ENCODE data around the gene EEF1AKMT3. TPM values are rescaled to one million over a fixed set of nuclear protein-coding genes. Genes with fewer than 3 reads are reported as not detected.

The EEF1AKMT3 gene
- total RNA-seq, 2 donors from 2014 or later = 4.0 to 6.6 TPM

- DNase-seq (no peak), ATAC-seq (no peak)
- H3K9me3 ChIP-seq (ENCODE audit: control insufficient read depth, low read length, poor library complexity, severe bottlenecking) = no peaks in the 10 kb centered on the region
- peaks cover 5% of the 10 kb centered on the region for H3K27me3 Mint-ChIP-seq
- H3K4me1 Mint-ChIP-seq = peaks cover 40% of the 10 kb centered on the region
- peak overlapping the region; percentile 90 for H3K27ac Mint-ChIP-seq
- H3K4me3 Mint-ChIP-seq = peak overlapping the region; percentile 15
- no peaks in the 10 kb centered on the region for H3K36me3 Mint-ChIP-seq (ENCODE audit: low read depth)
Observed at GRCh38 chr12:57758552-57759359, 13.7 kb upstream of the EEF1AKMT3 start.

GRCh38 chr12:57759360-57759980 is 12.9 kb upstream of the EEF1AKMT3 start:
- H3K9me3 ChIP-seq (ENCODE audit: control insufficient read depth, low read length, poor library complexity, severe bottlenecking) = no peaks in the 10 kb centered on the region
- H3K4me3 Mint-ChIP-seq = peak overlapping the region; percentile 52
- peaks cover 38% of the 10 kb centered on the region for H3K4me1 Mint-ChIP-seq
- no peaks in the 10 kb centered on the region for H3K36me3 Mint-ChIP-seq (ENCODE audit: low read depth)
- peak; percentile 24 for ATAC-seq
- no peak for DNase-seq
- peaks cover 11% of the 10 kb centered on the region for H3K27me3 Mint-ChIP-seq
- H3K27ac Mint-ChIP-seq = peak overlapping the region; percentile 90

GRCh38 chr12:57760347-57760982 is 11.9 kb upstream of the EEF1AKMT3 start:
- no peak overlapping the region for H3K27ac Mint-ChIP-seq
- ATAC-seq = no peak

GRCh38 chr12:57761391-57761998 is 10.9 kb upstream of the EEF1AKMT3 start:
- no peaks in the 10 kb centered on the region for H3K9me3 ChIP-seq (ENCODE audit: control insufficient read depth, low read length, poor library complexity, severe bottlenecking)
- H3K4me1 Mint-ChIP-seq = peaks cover 43% of the 10 kb centered on the region
- no peak overlapping the region for H3K27ac Mint-ChIP-seq
- H3K4me3 Mint-ChIP-seq = no peak overlapping the region
- DNase-seq (no peak), ATAC-seq (no peak)
- H3K27me3 Mint-ChIP-seq = peaks cover 14% of the 10 kb centered on the region
- no peaks in the 10 kb centered on the region for H3K36me3 Mint-ChIP-seq (ENCODE audit: low read depth)

More at GRCh38 chr12:57760347-57760982, 11.9 kb upstream of the EEF1AKMT3 start:
- Mint-ChIP-seq H3K27me3 (peaks cover 12% of the 10 kb centered on the region), H3K36me3 (ENCODE audit: low read depth) (no peaks in the 10 kb centered on the region), H3K4me3 (no peak overlapping the region), H3K4me1 (peaks cover 43% of the 10 kb centered on the region)
- H3K9me3 ChIP-seq (ENCODE audit: control insufficient read depth, low read length, poor library complexity, severe bottlenecking) = no peaks in the 10 kb centered on the region
- DNase-seq = no peak

- no peaks in the 10 kb centered on the region for H3K9me3 ChIP-seq (ENCODE audit: control insufficient read depth, low read length, poor library complexity, severe bottlenecking)
- Mint-ChIP-seq H3K4me3 (no peak overlapping the region), H3K4me1 (peaks cover 39% of the 10 kb centered on the region), H3K27me3 (peaks cover 19% of the 10 kb centered on the region), H3K36me3 (ENCODE audit: low read depth) (no peaks in the 10 kb centered on the region), H3K27ac (no peak overlapping the region)
- ATAC-seq (no peak), DNase-seq (no peak)
Observed at GRCh38 chr12:57762463-57762862, 10.0 kb upstream of the EEF1AKMT3 start.

GRCh38 chr12:57763881-57764661 is 8.3 kb upstream of the EEF1AKMT3 start:
- Mint-ChIP-seq H3K36me3 (ENCODE audit: low read depth) (no peaks in the 10 kb centered on the region), H3K27ac (peak overlapping the region; percentile 86), H3K27me3 (peaks cover 19% of the 10 kb centered on the region), H3K4me3 (peak overlapping the region; percentile 92), H3K4me1 (peaks cover 36% of the 10 kb centered on the region)
- no peaks in the 10 kb centered on the region for H3K9me3 ChIP-seq (ENCODE audit: control insufficient read depth, low read length, poor library complexity, severe bottlenecking)
- ATAC-seq (no peak), DNase-seq (no peak)

GRCh38 chr12:57764662-57765002 is 7.8 kb upstream of the EEF1AKMT3 start:
- H3K27ac Mint-ChIP-seq = no peak overlapping the region
- H3K9me3 ChIP-seq (ENCODE audit: control insufficient read depth, low read length, poor library complexity, severe bottlenecking) = no peaks in the 10 kb centered on the region
- ATAC-seq (peak; percentile 30), DNase-seq (no peak)
- H3K36me3 Mint-ChIP-seq (ENCODE audit: low read depth) = no peaks in the 10 kb centered on the region
- peaks cover 31% of the 10 kb centered on the region for H3K4me1 Mint-ChIP-seq
- peaks cover 19% of the 10 kb centered on the region for H3K27me3 Mint-ChIP-seq
- peak overlapping the region; percentile 92 for H3K4me3 Mint-ChIP-seq

GRCh38 chr12:57765003-57765697 is 7.3 kb upstream of the EEF1AKMT3 start:
- H3K27me3 Mint-ChIP-seq = peaks cover 19% of the 10 kb centered on the region
- peak; percentile 41 to 50 (median 46) for DNase-seq
- ATAC-seq = peak; percentile 83
- peaks cover 3% of the 10 kb centered on the region for H3K36me3 Mint-ChIP-seq (ENCODE audit: low read depth)
- peak overlapping the region; percentile 75 for H3K27ac Mint-ChIP-seq
- no peaks in the 10 kb centered on the region for H3K9me3 ChIP-seq (ENCODE audit: control insufficient read depth, low read length, poor library complexity, severe bottlenecking)
- H3K4me1 Mint-ChIP-seq = peaks cover 33% of the 10 kb centered on the region
- peak overlapping the region; percentile 92 for H3K4me3 Mint-ChIP-seq

- H3K27me3 Mint-ChIP-seq = peaks cover 19% of the 10 kb centered on the region
- peaks cover 33% of the 10 kb centered on the region for H3K4me1 Mint-ChIP-seq
- peak; percentile 21 for ATAC-seq
- no peak for DNase-seq
- H3K9me3 ChIP-seq (ENCODE audit: control insufficient read depth, low read length, poor library complexity, severe bottlenecking) = no peaks in the 10 kb centered on the region
- H3K27ac Mint-ChIP-seq = peak overlapping the region; percentile 75
- peak overlapping the region; percentile 92 for H3K4me3 Mint-ChIP-seq
- H3K36me3 Mint-ChIP-seq (ENCODE audit: low read depth) = peaks cover 3% of the 10 kb centered on the region
Observed at GRCh38 chr12:57765698-57766463, 6.5 kb upstream of the EEF1AKMT3 start.

GRCh38 chr12:57766464-57767304 is 5.7 kb upstream of the EEF1AKMT3 start, which contains the start of gene CYP27B1:
CYP27B1 (minus strand) TSS chr12:57767078; CDS start chr12:57767041, 37 bp downstream.
- Mint-ChIP-seq H3K4me1 (peaks cover 35% of the 10 kb centered on the region), H3K27me3 (peaks cover 19% of the 10 kb centered on the region), H3K36me3 (ENCODE audit: low read depth) (peaks cover 3% of the 10 kb centered on the region), H3K4me3 (peak within 1 kb of the TSS; percentile 92), H3K27ac (no peak within 1 kb of the TSS)
- DNase-seq (no peak), ATAC-seq (peak; percentile 11)
- no peaks in the 10 kb centered on the region for H3K9me3 ChIP-seq (ENCODE audit: control insufficient read depth, low read length, poor library complexity, severe bottlenecking)

GRCh38 chr12:57767305-57767698 is 5.1 kb upstream of the EEF1AKMT3 start:
- Mint-ChIP-seq H3K4me3 (no peak overlapping the region), H3K36me3 (ENCODE audit: low read depth) (peaks cover 3% of the 10 kb centered on the region), H3K4me1 (peaks cover 38% of the 10 kb centered on the region), H3K27me3 (peaks cover 19% of the 10 kb centered on the region), H3K27ac (no peak overlapping the region)
- DNase-seq (no peak), ATAC-seq (no peak)
- no peaks in the 10 kb centered on the region for H3K9me3 ChIP-seq (ENCODE audit: control insufficient read depth, low read length, poor library complexity, severe bottlenecking)
